ENCODE measurements around the gene LPP.

LPP gene

GRCh38 chr3:188183452-188183851, 29.5 kb downstream of the LPP start:
- Histone ChIP-seq H3K36me3 (ENCODE audit: control insufficient read depth, insufficient read depth, low read length) (no peaks in the 10 kb centered on the region), H3K4me1 (ENCODE audit: control insufficient read depth, insufficient read depth, low read length) (peaks cover 31% of the 10 kb centered on the region), H3K9me3 (ENCODE audit: control insufficient read depth, insufficient read depth, low read length) (no peaks in the 10 kb centered on the region), H3K4me3 (ENCODE audit: low read depth, low read length) (no peak overlapping the region), H3K27ac (ENCODE audit: low read depth, low read length) (no peak overlapping the region), H3K27me3 (ENCODE audit: control insufficient read depth, insufficient read depth, low read length) (no peaks in the 10 kb centered on the region), H3K9ac (ENCODE audit: low read depth, low read length) (no peak overlapping the region)

- no peaks in the 10 kb centered on the region for H3K9me3 ChIP-seq (ENCODE audit: control insufficient read depth, insufficient read depth, low read length)
- H3K36me3 ChIP-seq (ENCODE audit: control insufficient read depth, insufficient read depth, low read length), result no peaks in the 10 kb centered on the region
- no peaks in the 10 kb centered on the region for H3K27me3 ChIP-seq (ENCODE audit: control insufficient read depth, insufficient read depth, low read length)
- peak overlapping the region; percentile 32 for H3K27ac ChIP-seq (ENCODE audit: low read depth, low read length)
- no peak overlapping the region for H3K4me3 ChIP-seq (ENCODE audit: low read depth, low read length)
- H3K4me1 ChIP-seq (ENCODE audit: control insufficient read depth, insufficient read depth, low read length), result peaks cover 28% of the 10 kb centered on the region
- no peak overlapping the region for H3K9ac ChIP-seq (ENCODE audit: low read depth, low read length)
Observed at GRCh38 chr3:188184160-188184559, 30.2 kb downstream of the LPP start.

GRCh38 chr3:188184649-188185048, 30.7 kb downstream of the LPP start:
- H3K27me3 ChIP-seq (ENCODE audit: control insufficient read depth, insufficient read depth, low read length), result no peaks in the 10 kb centered on the region
- no peaks in the 10 kb centered on the region for H3K9me3 ChIP-seq (ENCODE audit: control insufficient read depth, insufficient read depth, low read length)
- peaks cover 26% of the 10 kb centered on the region for H3K4me1 ChIP-seq (ENCODE audit: control insufficient read depth, insufficient read depth, low read length)
- H3K9ac ChIP-seq (ENCODE audit: low read depth, low read length), result no peak overlapping the region
- no peaks in the 10 kb centered on the region for H3K36me3 ChIP-seq (ENCODE audit: control insufficient read depth, insufficient read depth, low read length)
- H3K27ac ChIP-seq (ENCODE audit: low read depth, low read length), result no peak overlapping the region
- no peak overlapping the region for H3K4me3 ChIP-seq (ENCODE audit: low read depth, low read length)

GRCh38 chr3:188185717-188186251, 31.8 kb downstream of the LPP start:
- H3K36me3 ChIP-seq (ENCODE audit: control insufficient read depth, insufficient read depth, low read length), result no peaks in the 10 kb centered on the region
- no peaks in the 10 kb centered on the region for H3K9me3 ChIP-seq (ENCODE audit: control insufficient read depth, insufficient read depth, low read length)
- no peaks in the 10 kb centered on the region for H3K27me3 ChIP-seq (ENCODE audit: control insufficient read depth, insufficient read depth, low read length)
- no peak overlapping the region for H3K4me3 ChIP-seq (ENCODE audit: low read depth, low read length)
- peaks cover 25% of the 10 kb centered on the region for H3K4me1 ChIP-seq (ENCODE audit: control insufficient read depth, insufficient read depth, low read length)
- no peak overlapping the region for H3K9ac ChIP-seq (ENCODE audit: low read depth, low read length)
- peak overlapping the region; percentile 64 for H3K27ac ChIP-seq (ENCODE audit: low read depth, low read length)

DNA sequence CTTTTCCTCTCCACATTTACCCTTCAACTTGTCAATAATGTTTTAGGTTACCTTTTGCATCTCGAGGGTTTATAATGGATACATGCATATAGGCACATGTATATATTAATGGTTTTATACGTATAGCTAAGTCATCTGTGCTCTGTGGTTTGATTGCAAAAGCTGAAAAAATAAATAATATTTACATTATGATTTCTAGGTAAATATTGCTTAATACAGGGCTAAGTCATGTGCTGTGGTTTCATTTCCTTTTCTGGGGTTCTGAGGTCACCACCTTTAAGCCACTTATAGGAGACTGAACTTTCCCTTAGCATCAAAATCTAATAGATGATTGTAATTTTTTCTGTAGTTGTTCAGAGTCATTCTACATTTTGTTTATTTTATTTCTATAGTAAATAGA, 33.1 kb downstream of the LPP start:
- Histone ChIP-seq H3K4me1 (ENCODE audit: control insufficient read depth, insufficient read depth, low read length) (peaks cover 25% of the 10 kb centered on the region), H3K9me3 (ENCODE audit: control insufficient read depth, insufficient read depth, low read length) (no peaks in the 10 kb centered on the region), H3K9ac (ENCODE audit: low read depth, low read length) (no peak overlapping the region), H3K36me3 (ENCODE audit: control insufficient read depth, insufficient read depth, low read length) (0 out of 2 replicates have a peak, but pooled peaks cover 3% of the 10 kb centered on the region), H3K4me3 (ENCODE audit: low read depth, low read length) (no peak overlapping the region), H3K27me3 (ENCODE audit: control insufficient read depth, insufficient read depth, low read length) (no peaks in the 10 kb centered on the region), H3K27ac (ENCODE audit: low read depth, low read length) (no peak overlapping the region)

DNA sequence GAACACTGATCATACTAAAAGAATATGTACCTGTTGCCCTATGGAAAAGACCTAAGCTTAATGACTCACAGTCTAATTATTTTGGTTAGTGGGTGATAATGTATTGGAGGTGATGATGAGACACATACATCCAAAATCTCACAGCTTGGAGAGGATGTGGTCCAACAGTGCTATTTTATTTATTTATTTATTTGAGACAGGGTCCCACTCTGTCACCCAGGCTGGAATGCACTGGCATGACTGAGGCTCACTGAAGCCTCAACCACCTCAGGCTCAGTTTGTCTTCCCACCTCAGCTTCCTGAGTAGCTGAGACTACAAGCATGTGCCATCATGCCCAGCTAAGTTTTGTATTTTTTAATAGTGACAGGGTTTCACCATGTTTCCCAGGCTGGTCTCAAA, 35.0 kb downstream of the LPP start:
- peaks cover 23% of the 10 kb centered on the region for H3K4me1 ChIP-seq (ENCODE audit: control insufficient read depth, insufficient read depth, low read length)
- H3K27ac ChIP-seq (ENCODE audit: low read depth, low read length), result no peak overlapping the region
- H3K27me3 ChIP-seq (ENCODE audit: control insufficient read depth, insufficient read depth, low read length), result no peaks in the 10 kb centered on the region
- no peak overlapping the region for H3K9ac ChIP-seq (ENCODE audit: low read depth, low read length)
- H3K36me3 ChIP-seq (ENCODE audit: control insufficient read depth, insufficient read depth, low read length), result 0 out of 2 replicates have a peak, but pooled peaks cover 10% of the 10 kb centered on the region
- H3K4me3 ChIP-seq (ENCODE audit: low read depth, low read length), result no peak overlapping the region
- no peaks in the 10 kb centered on the region for H3K9me3 ChIP-seq (ENCODE audit: control insufficient read depth, insufficient read depth, low read length)

DNA sequence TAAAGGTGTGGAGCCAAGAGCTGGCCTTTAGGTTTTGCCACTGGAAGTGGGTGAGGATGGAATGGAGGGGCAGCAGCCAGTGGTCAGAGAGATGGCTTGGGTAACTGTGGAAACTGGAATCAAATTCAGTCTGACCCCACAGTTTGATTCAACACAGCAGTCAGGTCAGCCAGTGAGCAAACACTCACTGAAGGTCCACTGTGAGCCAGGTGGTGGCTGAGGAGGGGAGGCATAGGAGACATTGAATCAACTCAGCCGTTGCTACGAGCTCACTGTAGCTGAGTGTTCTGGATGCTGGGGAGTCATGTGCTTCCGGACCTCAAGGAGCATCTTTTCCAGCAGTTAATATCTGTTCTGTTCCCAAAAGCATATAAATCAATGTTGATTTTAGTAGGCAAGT, 37.5 kb downstream of the LPP start:
- Histone ChIP-seq H3K9me3 (ENCODE audit: control insufficient read depth, insufficient read depth, low read length) (no peaks in the 10 kb centered on the region), H3K4me1 (ENCODE audit: control insufficient read depth, insufficient read depth, low read length) (peaks cover 11% of the 10 kb centered on the region; the same call in 1 of the 2 replicates), H3K36me3 (ENCODE audit: control insufficient read depth, insufficient read depth, low read length) (0 out of 2 replicates have a peak, but pooled peaks cover 10% of the 10 kb centered on the region), H3K4me3 (ENCODE audit: low read depth, low read length) (no peak overlapping the region), H3K27me3 (ENCODE audit: control insufficient read depth, insufficient read depth, low read length) (no peaks in the 10 kb centered on the region), H3K27ac (ENCODE audit: low read depth, low read length) (no peak overlapping the region), H3K9ac (ENCODE audit: low read depth, low read length) (no peak overlapping the region)

DNA sequence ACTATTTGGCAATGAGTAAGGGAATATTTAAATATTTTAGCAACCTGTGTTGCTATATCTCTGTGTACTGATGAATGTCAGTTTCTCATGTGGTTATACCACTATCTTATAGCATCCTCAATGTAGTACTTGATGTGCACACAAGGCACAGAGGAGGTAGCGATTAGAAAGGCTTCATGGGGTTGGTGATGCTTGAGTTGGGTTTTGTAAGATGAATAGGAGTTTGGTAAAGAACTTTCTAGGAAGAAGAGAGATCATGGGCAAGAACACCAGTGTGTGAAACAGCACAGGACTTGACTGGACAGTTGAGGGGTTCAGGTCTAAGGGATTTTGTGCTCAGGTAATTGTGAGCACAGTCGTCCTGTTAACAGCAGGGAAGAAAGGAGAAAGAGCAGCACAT, 38.1 kb downstream of the LPP start:
- Histone ChIP-seq H3K4me1 (ENCODE audit: control insufficient read depth, insufficient read depth, low read length) (peaks cover 13% of the 10 kb centered on the region), H3K4me3 (ENCODE audit: low read depth, low read length) (no peak overlapping the region), H3K9ac (ENCODE audit: low read depth, low read length) (no peak overlapping the region), H3K36me3 (ENCODE audit: control insufficient read depth, insufficient read depth, low read length) (0 out of 2 replicates have a peak, but pooled peaks cover 10% of the 10 kb centered on the region), H3K27me3 (ENCODE audit: control insufficient read depth, insufficient read depth, low read length) (no peaks in the 10 kb centered on the region), H3K9me3 (ENCODE audit: control insufficient read depth, insufficient read depth, low read length) (no peaks in the 10 kb centered on the region), H3K27ac (ENCODE audit: low read depth, low read length) (no peak overlapping the region)

GRCh38 chr3:188194332-188194731, 40.4 kb downstream of the LPP start:
- Histone ChIP-seq H3K9ac (ENCODE audit: low read depth, low read length) (no peak overlapping the region), H3K9me3 (ENCODE audit: control insufficient read depth, insufficient read depth, low read length) (no peaks in the 10 kb centered on the region), H3K36me3 (ENCODE audit: control insufficient read depth, insufficient read depth, low read length) (0 out of 2 replicates have a peak, but pooled peaks cover 10% of the 10 kb centered on the region), H3K4me3 (ENCODE audit: low read depth, low read length) (no peak overlapping the region), H3K27me3 (ENCODE audit: control insufficient read depth, insufficient read depth, low read length) (no peaks in the 10 kb centered on the region), H3K4me1 (ENCODE audit: control insufficient read depth, insufficient read depth, low read length) (peaks cover 20% of the 10 kb centered on the region), H3K27ac (ENCODE audit: low read depth, low read length) (no peak overlapping the region)

GRCh38 chr3:188196232-188196990, 42.5 kb downstream of the LPP start:
- Histone ChIP-seq H3K9ac (ENCODE audit: low read depth, low read length) (no peak overlapping the region), H3K9me3 (ENCODE audit: control insufficient read depth, insufficient read depth, low read length) (no peaks in the 10 kb centered on the region), H3K27me3 (ENCODE audit: control insufficient read depth, insufficient read depth, low read length) (no peaks in the 10 kb centered on the region), H3K4me3 (ENCODE audit: low read depth, low read length) (no peak overlapping the region), H3K4me1 (ENCODE audit: control insufficient read depth, insufficient read depth, low read length) (peaks cover 20% of the 10 kb centered on the region), H3K27ac (ENCODE audit: low read depth, low read length) (no peak overlapping the region), H3K36me3 (ENCODE audit: control insufficient read depth, insufficient read depth, low read length) (0 out of 2 replicates have a peak, but pooled peaks cover 8% of the 10 kb centered on the region)

DNA sequence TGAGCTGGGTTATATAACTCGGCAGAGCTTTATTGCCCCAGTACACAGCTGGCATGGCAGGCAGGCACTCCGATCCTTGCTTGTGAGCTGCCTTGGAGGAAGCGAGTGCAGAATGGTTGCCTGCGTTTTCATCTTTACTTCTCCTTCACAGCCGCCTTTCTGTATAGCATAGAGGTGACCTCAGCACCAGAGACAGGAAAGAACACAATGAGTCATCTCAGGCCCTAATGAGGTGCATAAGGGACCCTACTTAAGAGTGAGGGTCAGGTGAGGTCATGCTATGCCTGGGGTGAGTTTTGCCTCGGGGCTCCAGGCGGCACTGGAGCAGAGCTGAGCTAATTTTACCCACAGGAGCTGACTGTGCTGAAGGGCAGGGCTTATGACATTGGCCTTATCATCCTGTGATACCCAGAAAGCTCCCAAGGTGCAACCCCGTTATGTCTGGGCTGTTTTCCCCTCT, 43.5 kb downstream of the LPP start:
- H3K27me3 ChIP-seq (ENCODE audit: control insufficient read depth, insufficient read depth, low read length), result no peaks in the 10 kb centered on the region
- peak overlapping the region; percentile 46 for H3K27ac ChIP-seq (ENCODE audit: low read depth, low read length)
- H3K4me1 ChIP-seq (ENCODE audit: control insufficient read depth, insufficient read depth, low read length), result peaks cover 20% of the 10 kb centered on the region
- H3K36me3 ChIP-seq (ENCODE audit: control insufficient read depth, insufficient read depth, low read length), result 0 out of 2 replicates have a peak, but pooled peaks cover 7% of the 10 kb centered on the region
- H3K4me3 ChIP-seq (ENCODE audit: low read depth, low read length), result no peak overlapping the region
- H3K9ac ChIP-seq (ENCODE audit: low read depth, low read length), result no peak overlapping the region
- no peaks in the 10 kb centered on the region for H3K9me3 ChIP-seq (ENCODE audit: control insufficient read depth, insufficient read depth, low read length)
